Thyroid gland (tissue), 4 donors: ENCODE results near the gene PCCA.

Source experiments
- POLR2A ChIP-seq, 2 donors: fragments of 450-650 bp; IDR thresholded peaks; one replicate each; pipeline ENCODE4 v1.6.1; 2017; ENCODE audit warnings: antibody characterized with exemption in 2 of 2, mild to moderate bottlenecking in 2 of 2, moderate library complexity in 1 of 2
- TF ChIP-seq, protein P1 (sequence below), 6 experiments: fragments of 200-600 bp in 3 of 6; fragments of 450-650 bp in 3 of 6; sonication (generic) in 3 of 6; IDR thresholded peaks; one replicate each; pipeline ENCODE4 v1.5.1; 2016 to 2019; ENCODE audit warnings: antibody characterized with exemption in 6 of 6, mild to moderate bottlenecking in 2 of 6, inconsistent platforms in 1 of 6, moderate library complexity in 1 of 6

DNA sequence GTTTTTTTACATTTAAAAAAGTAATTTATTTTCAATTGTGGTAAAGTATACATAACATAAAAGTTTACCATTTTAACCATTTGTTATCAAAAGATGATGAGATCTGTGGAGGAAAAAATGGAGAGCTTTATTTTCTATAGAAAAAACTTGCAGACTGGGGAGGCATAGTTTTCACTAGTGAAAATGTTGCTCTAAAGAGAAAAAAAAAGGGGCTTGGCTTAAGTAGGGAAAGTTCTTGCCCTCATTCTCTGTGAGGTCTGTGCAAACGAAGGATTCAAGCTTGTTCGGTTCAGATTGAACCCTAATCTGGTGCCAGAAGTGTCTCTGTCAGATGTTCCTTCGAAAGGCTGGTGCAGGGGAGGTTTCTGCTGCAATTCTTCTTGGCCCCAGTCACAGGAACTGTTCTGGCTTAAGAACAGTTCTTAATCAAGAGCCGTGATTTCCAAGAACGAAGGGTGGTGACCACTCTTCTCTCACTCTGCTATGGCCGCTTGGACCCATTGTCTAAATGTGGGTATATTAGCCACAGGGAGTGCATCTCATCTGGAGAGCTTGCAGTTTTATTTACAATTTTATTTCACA lies 42.1 kb downstream of the PCCA start:
- TF ChIP-seq, protein P1, sequence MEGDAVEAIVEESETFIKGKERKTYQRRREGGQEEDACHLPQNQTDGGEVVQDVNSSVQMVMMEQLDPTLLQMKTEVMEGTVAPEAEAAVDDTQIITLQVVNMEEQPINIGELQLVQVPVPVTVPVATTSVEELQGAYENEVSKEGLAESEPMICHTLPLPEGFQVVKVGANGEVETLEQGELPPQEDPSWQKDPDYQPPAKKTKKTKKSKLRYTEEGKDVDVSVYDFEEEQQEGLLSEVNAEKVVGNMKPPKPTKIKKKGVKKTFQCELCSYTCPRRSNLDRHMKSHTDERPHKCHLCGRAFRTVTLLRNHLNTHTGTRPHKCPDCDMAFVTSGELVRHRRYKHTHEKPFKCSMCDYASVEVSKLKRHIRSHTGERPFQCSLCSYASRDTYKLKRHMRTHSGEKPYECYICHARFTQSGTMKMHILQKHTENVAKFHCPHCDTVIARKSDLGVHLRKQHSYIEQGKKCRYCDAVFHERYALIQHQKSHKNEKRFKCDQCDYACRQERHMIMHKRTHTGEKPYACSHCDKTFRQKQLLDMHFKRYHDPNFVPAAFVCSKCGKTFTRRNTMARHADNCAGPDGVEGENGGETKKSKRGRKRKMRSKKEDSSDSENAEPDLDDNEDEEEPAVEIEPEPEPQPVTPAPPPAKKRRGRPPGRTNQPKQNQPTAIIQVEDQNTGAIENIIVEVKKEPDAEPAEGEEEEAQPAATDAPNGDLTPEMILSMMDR (IDR thresholded peaks at IDR 0.05) = no peak
- no peak for TF ChIP-seq POLR2A (IDR thresholded peaks at IDR 0.05)
